Gastroesophageal sphincter (tissue), 3 donors: ENCODE measurements around the gene JAM3.

Experiments used
- CTCF ChIP-seq, 4 experiments: fragments of 200-600 bp in 2 of 4; fragments of 450-650 bp in 2 of 4; sonication (generic) in 1 of 4; IDR thresholded peaks; one replicate each; pipeline ENCODE4 v1.5.1; 2017 to 2019; ENCODE audit warnings: antibody characterized with exemption in 4 of 4, mild to moderate bottlenecking in 2 of 4, moderate library complexity in 2 of 4
- EP300 ChIP-seq: sonication (generic); formaldehyde crosslinking; IDR thresholded peaks from one replicate; pipeline ENCODE4 v1.6.1; 2017; ENCODE audit warnings: antibody characterized with exemption, mild to moderate bottlenecking
- POLR2A ChIP-seq, 2 donors: fragments of 450-650 bp; IDR thresholded peaks; one replicate each; pipeline ENCODE4 v1.6.1; 2017; ENCODE audit warnings: antibody characterized with exemption in 2 of 2, mild to moderate bottlenecking in 2 of 2, moderate library complexity in 1 of 2

GRCh38 chr11:134047586-134047999 is 21.3 kb upstream of the JAM3 start:
- TF ChIP-seq POLR2A (IDR thresholded peaks at IDR 0.05) (peak in 1 of 2 donors; percentile 17), CTCF (IDR thresholded peaks at IDR 0.05) (no peak), EP300 (no peak)
